GM18861 (cell line): ENCODE data around the gene SIGLEC7.
"Not testable (repeated sequence)": the region's sequence is repeated elsewhere in the genome, so short reads cannot be mapped to it uniquely, and the experiment has no call there.

Experiments
- ATAC-seq: cut with Tn5 transposase; IDR thresholded peaks from one replicate; pipeline ENCODE4 v1.9.1; 2021; ENCODE audit not compliant: unreplicated experiment

SIGLEC7 gene

GRCh38 chr19:51137792-51138425, 4.2 kb upstream of the SIGLEC7 start:
- no peak for ATAC-seq

GRCh38 chr19:51138549-51138979, 3.5 kb upstream of the SIGLEC7 start:
- no peak for ATAC-seq

GRCh38 chr19:51139299-51140014, 2.6 kb upstream of the SIGLEC7 start:
- no peak for ATAC-seq

GRCh38 chr19:51140441-51140840, 1.7 kb upstream of the SIGLEC7 start:
- ATAC-seq: no peak

GRCh38 chr19:51141181-51141580, 920 bp upstream of the SIGLEC7 start:
- no peak for ATAC-seq

GRCh38 chr19:51142809-51143475, 841 bp downstream of the SIGLEC7 start:
- not testable (repeated sequence) for ATAC-seq

GRCh38 chr19:51143486-51143885, 1.4 kb downstream of the SIGLEC7 start:
- no peak for ATAC-seq

GRCh38 chr19:51144482-51145045, 2.5 kb downstream of the SIGLEC7 start:
- no peak for ATAC-seq

GRCh38 chr19:51145916-51146493, 3.9 kb downstream of the SIGLEC7 start:
- ATAC-seq: no peak

- ATAC-seq: no peak
These were observed 4.7 kb downstream of the SIGLEC7 start for GRCh38 chr19:51146751-51147150.

GRCh38 chr19:51147663-51148062, 5.6 kb downstream of the SIGLEC7 start:
- ATAC-seq: no peak

- no peak for ATAC-seq
These were observed 6.5 kb downstream of the SIGLEC7 start for GRCh38 chr19:51148580-51148979.

GRCh38 chr19:51150627-51151026, 8.5 kb downstream of the SIGLEC7 start:
- no peak for ATAC-seq

GRCh38 chr19:51156710-51157109, 14.6 kb downstream of the SIGLEC7 start:
- ATAC-seq: no peak

- ATAC-seq: no peak
These were observed 15.2 kb downstream of the SIGLEC7 start for GRCh38 chr19:51157265-51157664.

- ATAC-seq: no peak
These were observed 16.5 kb downstream of the SIGLEC7 start for GRCh38 chr19:51158474-51159129.

GRCh38 chr19:51159656-51160055, 17.6 kb downstream of the SIGLEC7 start:
- no peak for ATAC-seq

GRCh38 chr19:51161266-51161665, 19.2 kb downstream of the SIGLEC7 start:
- ATAC-seq: no peak

GRCh38 chr19:51161867-51162496, 19.9 kb downstream of the SIGLEC7 start:
- ATAC-seq: no peak

- no peak for ATAC-seq
These were observed 21.2 kb downstream of the SIGLEC7 start for GRCh38 chr19:51163257-51163656.
